ENCODE results near the gene PROK1.
"Not testable (repeated sequence)": the region's sequence is repeated elsewhere in the genome, so short reads cannot be mapped to it uniquely, and the experiment has no call there.

Gene PROK1

GRCh38 chr1:110450929-110451328, at the start of gene PROK1:
Gene PROK1, plus strand, starts transcription at chr1:110451149. Its CDS starts 68 bp downstream, at chr1:110451217.
- DNase-seq, result no peak

- DNase-seq, result no peak
Observed at GRCh38 chr1:110403805-110404204, 47.1 kb upstream of the PROK1 start.

GRCh38 chr1:110404401-110404800, 46.5 kb upstream of the PROK1 start:
- no peak for DNase-seq

- DNase-seq, result not testable (repeated sequence)
Observed at GRCh38 chr1:110406407-110406806, 44.5 kb upstream of the PROK1 start.

GRCh38 chr1:110407260-110408210, 43.4 kb upstream of the PROK1 start, which contains the start of gene LAMTOR5:
Gene LAMTOR5, minus strand, starts transcription at chr1:110407694. Its CDS starts 74 bp downstream, at chr1:110407620.
- peak; percentile 97 for DNase-seq

- peak; percentile 29 for DNase-seq
Observed at GRCh38 chr1:110408488-110408887, 42.5 kb upstream of the PROK1 start.

GRCh38 chr1:110409316-110409715, 41.6 kb upstream of the PROK1 start:
- DNase-seq, result no peak

- DNase-seq, result no peak
Observed at GRCh38 chr1:110411173-110411735, 39.7 kb upstream of the PROK1 start.

- DNase-seq, result peak; percentile 92
Observed at GRCh38 chr1:110412576-110412975, 38.4 kb upstream of the PROK1 start.

GRCh38 chr1:110413045-110413444, 37.9 kb upstream of the PROK1 start:
- not testable (repeated sequence) for DNase-seq

GRCh38 chr1:110418729-110419128, 32.2 kb upstream of the PROK1 start:
- no peak for DNase-seq

GRCh38 chr1:110420023-110420662, 30.8 kb upstream of the PROK1 start:
- DNase-seq, result no peak

- no peak for DNase-seq
Observed at GRCh38 chr1:110420874-110421793, 29.8 kb upstream of the PROK1 start.

GRCh38 chr1:110424699-110425611, 26.0 kb upstream of the PROK1 start:
- DNase-seq, result no peak

- no peak for DNase-seq
Observed at GRCh38 chr1:110425612-110426152, 25.3 kb upstream of the PROK1 start.

GRCh38 chr1:110426854-110427253, 24.1 kb upstream of the PROK1 start:
- DNase-seq, result no peak

- DNase-seq, result no peak
Observed at GRCh38 chr1:110428946-110429345, 22.0 kb upstream of the PROK1 start.

GRCh38 chr1:110430366-110430765, 20.6 kb upstream of the PROK1 start:
- peak; percentile 11 for DNase-seq

- DNase-seq, result no peak
Observed at GRCh38 chr1:110430901-110431300, 20.0 kb upstream of the PROK1 start.

GRCh38 chr1:110433213-110433612, 17.7 kb upstream of the PROK1 start:
- no peak for DNase-seq

GRCh38 chr1:110433803-110434202, 17.1 kb upstream of the PROK1 start:
- peak; percentile 83 for DNase-seq

Measured in DMS53 (cell line).